Measurements from ENCODE around the gene SH2D3C. TPM values are rescaled to one million over a fixed set of nuclear protein-coding genes. Genes with fewer than 3 reads are reported as not detected.

Gene SH2D3C
- total and polyA plus RNA-seq, 10 of the 15 experiments (the other 5 are each of a cell fraction or from before 2014, with no cell fraction given): 1.2 to 23.5 (median 16.2) TPM

- CTCF ChIA-PET: interaction anchor here (1.1 kb wide), 1 partner anchor 198 kb away, joined by 3 read pairs; no protein-coding TSS in a partner anchor
- no peak overlapping the region for H2AFZ ChIP-seq (ENCODE audit: control insufficient read depth, low read depth, low read length)
- peaks cover 6% of the 10 kb centered on the region; the same call in 1 of the 2 replicates for H3K4me1 ChIP-seq (ENCODE audit: control insufficient read depth, insufficient read depth, low read length)
- POLR2A ChIA-PET: no interaction called here
- H3K4me2 ChIP-seq (ENCODE audit: control insufficient read depth, insufficient read depth): no peak overlapping the region
- 86% methylated on average over 11 of the region's 11 CpGs for WGBS (ENCODE audit: insufficient coverage, insufficient replicate concordance, low lambda C conversion rate, missing lambda C conversion rate)
- FAIRE-seq (no peak), DNase-seq (ENCODE audit: low read depth, low spot score) (no peak), ATAC-seq (no peak)
- no peak overlapping the region for H3K4me3 ChIP-seq
- H3K9me3 ChIP-seq (replicated peaks; ENCODE audit: control insufficient read depth, insufficient read depth, low read length): no peaks in the 10 kb centered on the region; the same call in 2 of the 3 replicates
- no peaks in the 10 kb centered on the region for H4K20me1 ChIP-seq (ENCODE audit: control insufficient read depth, insufficient read depth)
- no peak overlapping the region for H3K9ac ChIP-seq (ENCODE audit: control insufficient read depth, insufficient read depth, low read length)
- BruUV-seq (replicated peaks): no TSS peak
- H3K27me3 ChIP-seq (replicated peaks in 1 of 2; ENCODE audit: control insufficient read depth in 2 of 2, insufficient read depth in 2 of 2, low read length in 1 of 2): no peaks in the 10 kb centered on the region
- SMC1A ChIA-PET (ENCODE audit: uncharacterized antibody, unreplicated experiment): no interaction called here
- H3K79me2 ChIP-seq (ENCODE audit: control insufficient read depth, insufficient read depth, low read length): no peaks in the 10 kb centered on the region
- no peaks in the 10 kb centered on the region; a peak in 1 of 4 replicates for H3K36me3 ChIP-seq (ENCODE audit: control insufficient read depth in 2 of 2, insufficient read depth in 2 of 2, low read length in 1 of 2)
- no peak overlapping the region for H3K27ac ChIP-seq (ENCODE audit: control insufficient read depth, insufficient read depth)
- intact Hi-C loops (cut with micrococcal nuclease; ENCODE audit: unreplicated experiment): no loop called here
- RAD21 ChIA-PET (ENCODE audit: unreplicated experiment): no interaction called here
- in situ Hi-C loops (cut with MboI): no loop called here
- TF ChIP-seq ZNF24 (IDR thresholded peaks at IDR 0.05) (no peak), RBBP5 (conservative IDR thresholded peaks at IDR 0.05) (no peak), RB1 (IDR thresholded peaks at IDR 0.05; ENCODE audit: borderline replicate concordance) (no peak), DPF2 (IDR thresholded peaks at IDR 0.05) (no peak)
- TF ChIP-seq, protein P1, sequence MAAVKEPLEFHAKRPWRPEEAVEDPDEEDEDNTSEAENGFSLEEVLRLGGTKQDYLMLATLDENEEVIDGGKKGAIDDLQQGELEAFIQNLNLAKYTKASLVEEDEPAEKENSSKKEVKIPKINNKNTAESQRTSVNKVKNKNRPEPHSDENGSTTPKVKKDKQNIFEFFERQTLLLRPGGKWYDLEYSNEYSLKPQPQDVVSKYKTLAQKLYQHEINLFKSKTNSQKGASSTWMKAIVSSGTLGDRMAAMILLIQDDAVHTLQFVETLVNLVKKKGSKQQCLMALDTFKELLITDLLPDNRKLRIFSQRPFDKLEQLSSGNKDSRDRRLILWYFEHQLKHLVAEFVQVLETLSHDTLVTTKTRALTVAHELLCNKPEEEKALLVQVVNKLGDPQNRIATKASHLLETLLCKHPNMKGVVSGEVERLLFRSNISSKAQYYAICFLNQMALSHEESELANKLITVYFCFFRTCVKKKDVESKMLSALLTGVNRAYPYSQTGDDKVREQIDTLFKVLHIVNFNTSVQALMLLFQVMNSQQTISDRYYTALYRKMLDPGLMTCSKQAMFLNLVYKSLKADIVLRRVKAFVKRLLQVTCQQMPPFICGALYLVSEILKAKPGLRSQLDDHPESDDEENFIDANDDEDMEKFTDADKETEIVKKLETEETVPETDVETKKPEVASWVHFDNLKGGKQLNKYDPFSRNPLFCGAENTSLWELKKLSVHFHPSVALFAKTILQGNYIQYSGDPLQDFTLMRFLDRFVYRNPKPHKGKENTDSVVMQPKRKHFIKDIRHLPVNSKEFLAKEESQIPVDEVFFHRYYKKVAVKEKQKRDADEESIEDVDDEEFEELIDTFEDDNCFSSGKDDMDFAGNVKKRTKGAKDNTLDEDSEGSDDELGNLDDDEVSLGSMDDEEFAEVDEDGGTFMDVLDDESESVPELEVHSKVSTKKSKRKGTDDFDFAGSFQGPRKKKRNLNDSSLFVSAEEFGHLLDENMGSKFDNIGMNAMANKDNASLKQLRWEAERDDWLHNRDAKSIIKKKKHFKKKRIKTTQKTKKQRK (IDR thresholded peaks at IDR 0.05; ENCODE audit: low read depth, low read length): no peak
- TF ChIP-seq, protein P2, sequence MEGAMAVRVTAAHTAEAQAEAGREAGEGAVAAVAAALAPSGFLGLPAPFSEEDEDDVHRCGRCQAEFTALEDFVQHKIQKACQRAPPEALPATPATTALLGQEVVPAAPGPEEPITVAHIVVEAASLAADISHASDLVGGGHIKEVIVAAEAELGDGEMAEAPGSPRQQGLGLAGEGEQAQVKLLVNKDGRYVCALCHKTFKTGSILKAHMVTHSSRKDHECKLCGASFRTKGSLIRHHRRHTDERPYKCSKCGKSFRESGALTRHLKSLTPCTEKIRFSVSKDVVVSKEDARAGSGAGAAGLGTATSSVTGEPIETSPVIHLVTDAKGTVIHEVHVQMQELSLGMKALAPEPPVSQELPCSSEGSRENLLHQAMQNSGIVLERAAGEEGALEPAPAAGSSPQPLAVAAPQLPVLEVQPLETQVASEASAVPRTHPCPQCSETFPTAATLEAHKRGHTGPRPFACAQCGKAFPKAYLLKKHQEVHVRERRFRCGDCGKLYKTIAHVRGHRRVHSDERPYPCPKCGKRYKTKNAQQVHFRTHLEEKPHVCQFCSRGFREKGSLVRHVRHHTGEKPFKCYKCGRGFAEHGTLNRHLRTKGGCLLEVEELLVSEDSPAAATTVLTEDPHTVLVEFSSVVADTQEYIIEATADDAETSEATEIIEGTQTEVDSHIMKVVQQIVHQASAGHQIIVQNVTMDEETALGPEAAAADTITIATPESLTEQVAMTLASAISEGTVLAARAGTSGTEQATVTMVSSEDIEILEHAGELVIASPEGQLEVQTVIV (IDR thresholded peaks at IDR 0.05; ENCODE audit: borderline replicate concordance, partially characterized antibody): no peak
Observed at GRCh38 chr9:127712371-127712770, 66.1 kb downstream of the SH2D3C start.

Measured in GM12878 (cell line).